Kasumi-1 (cell line): ENCODE data around the gene YIPF7.

Source experiments
- DNase-seq, 2 experiments: peaks; one replicate each; lab custom pipeline; 2025; lab: John Stamatoyannopoulos, UW

YIPF7 gene

DNA sequence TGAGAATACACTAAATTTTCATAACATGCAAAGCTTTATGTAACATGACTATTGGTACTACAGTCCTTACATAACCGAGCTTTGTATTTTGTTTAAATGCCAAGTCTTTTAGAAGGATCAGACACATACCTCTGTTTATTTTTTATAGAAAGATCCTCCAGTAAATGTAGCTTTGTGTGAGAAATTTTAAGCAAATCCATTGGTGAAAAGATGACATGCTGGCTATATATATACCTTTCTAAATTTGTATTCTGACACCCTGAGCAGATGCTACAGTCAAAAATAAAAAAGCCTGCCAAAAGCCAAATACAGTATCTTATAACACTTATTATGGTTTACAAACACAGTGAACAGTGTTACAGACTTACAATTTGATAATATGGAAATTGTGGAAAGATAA, at the start of gene YIPF7:
YIPF7 (minus strand) TSS at position 201 of the 400 bp plus-strand sequence. CDS start 1,525 bp downstream, outside the sequence.
- no peak for DNase-seq

- peak; percentile 24 to 50 for DNase-seq
Measured at GRCh38 chr4:44701037-44701436, 49.6 kb upstream of the YIPF7 start.

- no peak for DNase-seq
Measured at GRCh38 chr4:44700427-44700826, 49.0 kb upstream of the YIPF7 start.

DNA sequence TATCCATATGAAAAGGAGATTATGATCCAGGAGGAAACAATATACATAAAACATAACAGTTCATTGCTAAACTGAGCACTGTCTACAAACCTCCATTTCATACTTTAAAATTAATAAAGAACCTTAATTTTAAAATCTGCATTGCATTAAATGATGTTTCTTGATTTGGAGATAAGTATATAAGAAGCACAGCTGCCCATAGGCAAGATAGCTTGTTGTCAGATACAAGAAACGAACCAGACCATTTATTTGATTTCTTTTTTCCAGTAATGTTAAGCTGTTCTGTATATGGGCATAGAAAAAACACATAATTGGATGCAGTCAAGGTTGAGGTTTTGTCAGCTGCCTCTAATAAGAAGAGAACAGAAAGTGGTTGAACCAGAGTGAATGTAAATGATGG, 33.2 kb upstream of the YIPF7 start:
- no peak for DNase-seq

DNA sequence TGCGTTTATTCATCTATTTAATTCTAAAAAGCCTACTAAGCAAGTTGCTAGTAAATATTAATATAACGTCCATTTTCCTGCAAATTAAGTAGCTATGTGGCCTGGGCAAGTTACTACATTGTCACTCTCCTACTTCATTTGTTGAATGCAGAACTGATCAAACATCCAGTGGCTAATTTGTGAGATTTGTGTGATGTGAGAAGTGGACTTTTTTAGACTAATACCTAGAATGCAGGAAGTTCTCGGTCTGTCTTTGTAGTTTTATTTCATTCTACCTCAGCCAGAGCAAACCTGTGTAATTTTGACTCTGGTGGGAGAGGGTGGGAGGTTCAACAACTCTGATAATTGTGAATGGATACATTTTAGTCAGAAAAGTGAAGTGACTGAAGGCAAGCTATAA, 27.6 kb upstream of the YIPF7 start:
- DNase-seq, result peak in 1 of 2 experiments; percentile 65

DNA sequence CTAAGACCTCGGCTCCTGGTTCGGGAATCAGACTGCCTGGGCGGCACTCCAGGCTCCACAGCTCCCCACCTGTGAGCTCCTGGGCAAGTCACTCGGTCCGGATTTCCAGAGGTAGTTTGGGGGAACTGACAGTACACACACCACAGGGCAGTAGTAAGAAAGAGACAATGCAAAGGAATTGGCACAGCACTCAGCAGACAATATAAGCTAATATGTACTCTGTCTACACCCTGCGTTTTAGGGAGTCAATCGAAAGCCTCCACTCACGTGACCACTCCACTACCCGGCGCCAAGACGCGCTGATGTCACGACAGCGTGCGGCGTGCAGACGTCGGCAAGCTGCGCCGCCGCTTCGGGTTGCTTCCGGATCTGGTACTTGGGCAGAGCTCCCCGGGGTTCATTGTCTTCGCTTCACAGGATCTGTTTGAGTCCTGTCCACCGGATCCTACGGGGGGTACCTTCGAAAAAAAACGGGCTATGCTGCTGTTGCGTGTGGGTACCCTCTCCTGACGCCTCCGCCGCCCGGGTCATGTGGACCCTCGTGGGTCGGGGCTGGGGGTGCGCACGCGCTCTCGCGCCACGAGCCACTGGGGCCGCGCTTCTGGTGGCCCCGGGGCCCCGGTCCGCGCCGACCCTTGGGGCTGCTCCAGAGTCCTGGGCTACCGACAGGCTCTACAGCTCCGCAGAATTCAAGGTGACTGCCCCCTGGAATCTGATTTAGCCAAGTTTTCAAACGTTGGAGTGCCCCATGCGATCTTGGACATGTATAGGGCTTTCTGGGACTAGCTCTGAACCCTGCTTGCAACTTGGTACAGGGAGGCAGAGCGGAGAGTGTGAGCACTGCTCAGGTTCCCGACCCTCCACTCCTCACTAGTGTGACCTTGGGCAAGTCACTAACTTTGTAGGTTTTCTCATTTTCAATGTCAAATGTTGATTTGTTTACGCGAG, 26.9 kb upstream of the YIPF7 start, which contains the start of gene GUF1:
GUF1 (plus strand) TSS at position 327 of the 948 bp plus-strand sequence; CDS start at position 530, 203 bp downstream.
- DNase-seq, result peak; percentile 90 to 92

GRCh38 chr4:44675366-44675765, 23.9 kb upstream of the YIPF7 start:
- no peak for DNase-seq

DNA sequence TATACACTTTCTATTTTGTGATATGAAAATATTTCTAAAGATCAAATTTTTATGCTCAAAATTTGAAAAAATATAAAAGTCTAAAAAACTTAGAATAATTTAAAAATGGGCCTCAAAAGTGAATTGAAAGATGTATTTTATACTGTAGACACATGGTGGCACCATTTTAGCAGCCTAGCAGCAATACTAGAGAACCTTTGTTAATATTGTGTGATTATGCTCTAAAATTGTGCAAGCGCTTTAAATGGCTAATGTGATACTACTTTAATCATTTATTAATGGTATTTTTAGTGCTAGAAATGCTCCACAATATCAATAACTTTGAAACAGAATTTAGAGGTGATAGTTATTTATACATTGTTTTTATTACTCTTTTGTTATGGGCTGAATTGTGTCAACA, 23.0 kb upstream of the YIPF7 start:
- DNase-seq, result peak; percentile 38 to 40

DNA sequence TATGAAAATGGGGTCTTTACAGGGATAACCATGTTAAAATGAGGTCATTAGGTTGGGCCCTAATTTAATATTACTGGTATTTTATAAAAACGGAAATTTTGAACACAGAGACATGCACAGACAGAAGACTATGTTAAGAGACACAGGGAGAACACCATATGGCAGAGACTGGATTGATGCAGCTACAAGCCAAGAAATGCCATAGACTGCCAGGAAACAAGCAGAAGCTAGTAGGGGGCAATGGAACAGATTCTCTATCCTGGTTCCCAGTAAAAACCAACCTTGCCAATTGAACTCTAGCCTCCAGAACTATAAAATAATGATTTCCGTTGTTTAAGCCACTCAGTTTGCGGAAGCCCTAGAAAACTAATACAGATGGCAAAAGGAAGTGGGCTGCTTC, 20.2 kb upstream of the YIPF7 start:
- no peak for DNase-seq

DNA sequence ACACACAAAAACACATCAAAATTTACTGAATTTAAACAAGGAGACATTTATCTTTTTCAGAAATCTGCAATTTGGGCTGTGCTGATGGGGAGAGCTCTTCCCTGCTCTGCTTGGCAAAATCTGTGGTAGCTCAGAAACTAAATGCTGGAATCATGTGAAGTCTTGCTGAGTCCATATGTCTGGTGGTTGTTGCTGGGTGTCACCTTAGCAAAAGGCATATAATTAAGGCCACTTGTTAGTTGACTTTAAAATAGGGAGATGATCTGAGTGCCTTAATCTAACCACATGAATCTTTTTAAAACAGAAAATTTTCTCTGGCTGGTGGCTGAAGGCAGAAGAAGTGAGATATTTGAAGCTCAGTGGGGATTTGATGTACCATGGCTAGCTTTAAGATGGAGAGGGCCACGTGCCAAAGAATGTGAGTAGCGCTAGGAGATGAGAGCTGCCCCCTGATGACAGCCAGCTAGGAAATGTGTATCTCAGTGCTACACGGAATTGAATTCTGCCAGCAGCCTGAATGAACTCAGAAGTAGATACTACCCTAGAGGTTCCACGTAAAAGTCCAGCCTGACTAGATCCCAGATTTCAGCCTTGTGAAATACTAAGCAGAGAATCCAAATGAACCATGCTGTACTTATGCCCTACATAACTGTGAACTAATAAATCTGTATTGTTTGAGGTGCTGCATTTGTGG, 19.2 kb upstream of the YIPF7 start:
- no peak for DNase-seq

GRCh38 chr4:44668526-44668925, 17.1 kb upstream of the YIPF7 start:
- DNase-seq, result no peak

GRCh38 chr4:44663539-44664263, 12.3 kb upstream of the YIPF7 start:
- no peak for DNase-seq

GRCh38 chr4:44662623-44663005, 11.2 kb upstream of the YIPF7 start:
- DNase-seq, result peak; percentile 43 to 49

- DNase-seq, result no peak
Measured at GRCh38 chr4:44661940-44662622, 10.7 kb upstream of the YIPF7 start.

DNA sequence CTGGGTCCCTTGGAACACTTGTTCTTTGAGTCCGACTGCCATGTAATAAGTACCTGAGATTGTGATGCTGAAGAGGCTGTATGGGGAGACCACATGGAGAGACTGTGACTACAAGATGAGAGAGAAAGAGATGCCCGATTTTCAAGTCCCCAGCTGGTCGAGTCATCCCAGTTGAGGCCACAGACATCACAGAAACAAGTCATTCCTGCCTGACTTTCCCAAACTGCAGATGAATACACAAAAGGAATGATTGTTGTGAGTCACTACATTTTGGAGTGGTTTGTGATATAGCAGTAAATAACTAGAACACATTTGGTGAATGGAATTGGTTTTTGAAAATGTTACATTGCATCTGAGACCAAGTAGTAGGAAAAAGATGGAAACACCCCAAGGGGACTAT, 9.0 kb upstream of the YIPF7 start:
- DNase-seq, result no peak

DNA sequence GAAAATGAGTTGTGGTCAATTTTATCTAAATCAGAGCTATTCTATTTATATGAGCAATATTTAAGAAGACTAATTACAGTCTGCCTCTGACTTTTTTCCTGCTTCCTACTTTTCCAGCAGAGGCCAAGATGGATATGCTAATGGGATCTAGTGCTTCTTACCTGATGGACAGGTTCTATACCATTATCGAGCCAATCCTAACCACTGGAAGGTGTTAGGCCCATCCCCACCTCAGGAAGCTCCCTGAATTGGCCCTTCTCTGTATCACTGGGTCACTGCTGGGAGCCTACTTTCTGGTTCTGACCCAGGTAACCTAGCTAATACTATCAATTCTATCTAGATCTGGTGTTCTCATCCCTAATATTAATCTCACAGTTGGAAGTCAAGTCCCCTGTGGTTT, 577 bp upstream of the YIPF7 start:
- no peak for DNase-seq

GRCh38 chr4:44646151-44646550, 5.3 kb downstream of the YIPF7 start:
- no peak for DNase-seq

- DNase-seq, result no peak
Measured at GRCh38 chr4:44638091-44638490, 13.3 kb downstream of the YIPF7 start.

- DNase-seq, result no peak
Measured at GRCh38 chr4:44632733-44633132, 18.7 kb downstream of the YIPF7 start.

GRCh38 chr4:44632089-44632488, 19.3 kb downstream of the YIPF7 start:
- DNase-seq, result peak; percentile 31 to 56

DNA sequence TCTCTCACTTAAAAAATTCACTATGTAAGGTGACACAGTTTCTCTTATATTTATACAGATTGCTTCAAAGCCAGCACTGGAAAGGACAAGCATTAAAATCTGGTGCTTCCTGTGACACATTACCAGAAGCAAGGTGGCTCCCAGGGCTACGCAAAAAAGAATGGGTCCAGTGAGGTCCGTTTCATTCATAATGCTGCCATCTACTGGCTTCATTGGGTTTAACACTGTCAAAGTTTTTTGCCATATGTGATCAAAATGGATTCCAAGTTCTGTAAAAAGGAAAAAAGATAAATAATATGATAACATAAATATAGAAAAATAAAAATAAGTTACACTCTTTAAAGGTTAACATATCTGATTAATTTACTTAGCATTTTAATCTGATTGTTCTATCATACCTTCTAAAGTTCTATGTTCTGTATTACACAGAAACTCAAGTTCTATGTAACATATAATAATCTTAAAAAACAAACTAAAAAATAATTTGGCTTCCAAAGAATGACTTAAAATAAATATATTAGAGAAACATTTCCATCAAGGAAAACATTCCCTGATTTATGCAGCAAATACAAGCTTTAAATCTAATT, 22.1 kb downstream of the YIPF7 start:
- peak; percentile 70 to 72 for DNase-seq
